HEK293 (cell line): Measurements from ENCODE around the gene RAP1B.
A peak's percentile ranks its signal among the peaks of the same experiment; 100 is the strongest.

Experiments used
- CTCF ChIP-seq: fragments of 450-650 bp; formaldehyde crosslinking; IDR thresholded peaks from 2 replicates; pipeline ENCODE4 v1.5.1; 2016; ENCODE audit warnings: missing biosample characterization, missing genetic modification characterization
- MEIS1 ChIP-seq: sonication (generic); formaldehyde crosslinking; IDR thresholded peaks from 2 replicates; pipeline ENCODE4 v1.8.1; 2022; ENCODE audit warnings: missing genetic modification reagents, mild to moderate bottlenecking, borderline replicate concordance
- MYNN ChIP-seq: fragments of 450-650 bp; formaldehyde crosslinking; IDR thresholded peaks from 2 replicates; pipeline ENCODE4 v1.5.1; 2016; ENCODE audit warnings: missing biosample characterization, missing genetic modification characterization, borderline replicate concordance
- ZNF138 ChIP-seq: fragments of 450-650 bp; formaldehyde crosslinking; IDR thresholded peaks from 2 replicates; pipeline ENCODE4 v1.5.1; 2016; ENCODE audit warnings: missing biosample characterization, missing genetic modification characterization, borderline replicate concordance
- ZNF292 ChIP-seq: fragments of 450-650 bp; formaldehyde crosslinking; IDR thresholded peaks from 2 replicates; pipeline ENCODE4 v1.5.1; 2016; ENCODE audit warnings: low read depth, missing biosample characterization, missing genetic modification characterization, borderline replicate concordance
- ZNF354C ChIP-seq: fragments of 450-650 bp; formaldehyde crosslinking; IDR thresholded peaks from 2 replicates; pipeline ENCODE4 v1.5.1; 2016; ENCODE audit warnings: missing biosample characterization, missing genetic modification characterization, low read depth, borderline replicate concordance
- ZNF366 ChIP-seq: fragments of 450-650 bp; formaldehyde crosslinking; conservative IDR thresholded peaks from 2 replicates; pipeline ENCODE4 v1.5.1; 2016; ENCODE audit warnings: missing biosample characterization, missing genetic modification characterization
- ZNF416 ChIP-seq: fragments of 450-650 bp; formaldehyde crosslinking; IDR thresholded peaks from 2 replicates; pipeline ENCODE4 v1.5.1; 2016; ENCODE audit warnings: missing biosample characterization, missing genetic modification characterization
- ZNF776 ChIP-seq: fragments of 450-650 bp; formaldehyde crosslinking; IDR thresholded peaks from 2 replicates; pipeline ENCODE4 v1.5.0; 2017; ENCODE audit warnings: missing biosample characterization, missing genetic modification characterization, borderline replicate concordance
- ZNF777 ChIP-seq: fragments of 450-650 bp; formaldehyde crosslinking; IDR thresholded peaks from 2 replicates; pipeline ENCODE4 v1.5.1; 2017; ENCODE audit warnings: missing biosample characterization, missing genetic modification characterization, borderline replicate concordance
- ZNF785 ChIP-seq: fragments of 450-650 bp; formaldehyde crosslinking; IDR thresholded peaks from 2 replicates; pipeline ENCODE4 v1.5.1; 2016; ENCODE audit warnings: missing biosample characterization, missing genetic modification characterization
- TF ChIP-seq, protein P1 (sequence below): fragments of 450-650 bp; formaldehyde crosslinking; optimal IDR thresholded peaks from 2 replicates; pipeline ENCODE3; 2016; ENCODE audit warnings: missing biosample characterization, mild to moderate bottlenecking, missing genetic modification characterization

DNA sequence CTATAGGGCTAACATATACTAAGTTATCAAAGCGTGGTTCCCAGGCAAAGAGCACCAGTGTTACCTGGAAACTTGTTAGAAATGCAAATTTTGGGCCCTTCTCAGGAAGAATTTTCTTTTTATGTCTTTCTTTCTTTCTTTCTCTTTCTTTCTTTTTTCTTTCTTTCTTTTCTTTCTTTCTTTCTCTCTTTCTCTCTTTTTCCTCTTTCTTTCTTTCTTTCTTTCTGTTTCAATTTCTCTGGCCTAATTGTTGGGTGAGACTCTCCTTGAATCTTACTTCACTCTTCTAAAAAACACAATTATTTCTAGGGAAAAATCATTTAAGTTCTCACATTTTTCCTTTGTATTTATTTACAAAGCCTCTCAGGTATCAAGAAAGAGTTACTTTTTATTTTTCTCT is 46.5 kb upstream of the RAP1B start:
- no peak for TF ChIP-seq CTCF (tag by site-specific recombination)
- TF ChIP-seq MYNN (tag by site-specific recombination): no peak
- no peak for TF ChIP-seq ZNF292 (tag by site-specific recombination)
- no peak for TF ChIP-seq ZNF785 (tag by site-specific recombination)
- TF ChIP-seq ZNF416 (tag by site-specific recombination): no peak
- TF ChIP-seq, protein P1, sequence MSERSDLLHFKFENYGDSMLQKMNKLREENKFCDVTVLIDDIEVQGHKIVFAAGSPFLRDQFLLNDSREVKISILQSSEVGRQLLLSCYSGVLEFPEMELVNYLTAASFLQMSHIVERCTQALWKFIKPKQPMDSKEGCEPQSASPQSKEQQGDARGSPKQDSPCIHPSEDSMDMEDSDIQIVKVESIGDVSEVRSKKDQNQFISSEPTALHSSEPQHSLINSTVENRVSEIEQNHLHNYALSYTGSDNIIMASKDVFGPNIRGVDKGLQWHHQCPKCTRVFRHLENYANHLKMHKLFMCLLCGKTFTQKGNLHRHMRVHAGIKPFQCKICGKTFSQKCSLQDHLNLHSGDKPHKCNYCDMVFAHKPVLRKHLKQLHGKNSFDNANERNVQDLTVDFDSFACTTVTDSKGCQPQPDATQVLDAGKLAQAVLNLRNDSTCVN (tag by site-specific recombination): no peak
- no peak for TF ChIP-seq ZNF138
- TF ChIP-seq ZNF777 (tag by site-specific recombination): no peak
- peak; percentile 87 for TF ChIP-seq ZNF366 (tag by site-specific recombination)
- TF ChIP-seq ZNF776 (tag by site-specific recombination): no peak
- TF ChIP-seq MEIS1 (CRISPR knock-in tag): no peak
- no peak for TF ChIP-seq ZNF354C
